GM19035 (cell line): ENCODE results near the gene USP40.

Experiments used
- ATAC-seq: cut with Tn5 transposase; IDR thresholded peaks from one replicate; pipeline ENCODE4 v1.9.1; 2021; ENCODE audit not compliant: unreplicated experiment

The USP40 gene

DNA sequence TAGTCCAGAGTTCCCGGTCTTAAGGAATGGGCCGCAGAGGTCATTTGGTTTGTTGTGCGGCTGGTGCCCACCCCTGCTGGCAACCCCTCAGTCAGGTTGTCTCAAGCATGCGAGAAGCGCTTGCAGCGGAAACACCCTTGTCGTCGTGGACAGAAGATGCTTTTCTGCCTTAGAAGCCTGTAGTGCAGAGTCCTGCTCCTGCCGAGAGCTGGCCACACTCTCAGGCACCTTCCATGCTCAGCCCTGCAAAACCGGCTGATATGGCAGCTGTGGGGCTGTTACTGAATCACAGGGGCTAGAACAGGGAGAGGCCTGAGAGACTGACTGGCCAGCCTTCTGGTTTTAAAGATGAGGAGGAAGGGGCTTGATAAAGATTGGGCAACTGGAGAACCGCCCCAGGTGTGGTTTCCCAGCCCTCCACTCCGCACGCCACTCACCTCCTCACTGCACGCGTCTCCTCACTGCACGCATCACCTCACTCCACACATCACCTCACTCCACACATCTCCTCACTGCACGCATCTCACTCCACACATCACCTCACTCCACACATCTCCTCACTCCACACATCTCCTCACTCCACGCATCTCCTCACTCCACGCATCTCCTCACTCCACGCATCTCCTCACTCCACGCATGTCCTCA lies 103.6 kb downstream of the USP40 start:
- ATAC-seq, result no peak

DNA sequence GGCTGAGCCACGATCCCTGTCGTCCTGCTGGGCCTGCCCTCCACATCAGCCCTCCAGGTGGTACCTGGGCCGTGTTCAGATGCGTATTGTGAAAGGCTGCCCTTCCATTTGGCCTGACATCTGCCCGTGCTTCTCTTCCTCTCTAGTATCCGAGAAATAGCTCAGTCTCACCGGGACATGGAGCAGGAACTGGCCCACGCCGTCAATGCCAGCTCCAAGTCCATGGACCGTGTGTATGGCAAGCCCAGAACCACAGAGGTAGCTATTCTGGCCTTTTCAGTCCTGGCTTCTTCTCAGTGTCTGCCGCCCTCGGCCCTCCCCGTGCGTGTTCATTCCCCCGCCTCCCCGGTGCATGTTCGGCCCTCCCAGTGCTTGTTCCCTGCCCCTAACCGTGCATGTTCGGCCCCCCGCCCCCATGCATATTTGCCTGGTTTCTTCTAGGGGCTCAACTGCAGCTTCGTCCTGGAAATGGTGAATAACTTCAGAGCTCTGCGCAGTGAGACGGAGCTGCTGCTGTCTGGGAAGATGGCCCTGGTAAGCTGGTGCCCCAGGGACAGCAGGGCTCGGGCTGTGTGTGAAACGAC lies 104.3 kb downstream of the USP40 start:
- ATAC-seq, result no peak

- ATAC-seq, result no peak
These were observed 105.1 kb downstream of the USP40 start for GRCh38 chr2:233461481-233461891.

GRCh38 chr2:233460726-233461441 lies 105.7 kb downstream of the USP40 start:
- ATAC-seq, result no peak

DNA sequence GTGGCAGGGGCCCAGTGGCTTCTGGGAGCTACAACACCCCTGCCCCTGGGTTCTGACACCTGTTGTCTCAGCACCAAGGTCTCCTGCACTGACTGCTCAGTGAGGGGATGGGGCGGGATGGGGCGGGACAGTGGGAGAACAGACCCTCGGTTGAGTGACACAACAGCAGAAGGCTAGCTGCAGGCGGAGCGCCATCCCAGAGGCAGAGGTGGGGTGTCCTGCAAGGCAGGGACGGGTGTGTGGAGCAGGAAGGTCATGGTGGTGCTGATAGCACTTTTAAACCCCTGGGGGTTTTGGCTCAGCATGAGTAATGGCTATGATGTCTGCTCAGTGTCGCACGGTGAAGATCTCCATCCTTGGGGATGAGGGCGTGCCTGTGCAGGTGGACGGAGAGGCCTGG lies 107.2 kb downstream of the USP40 start:
- ATAC-seq, result no peak

DNA sequence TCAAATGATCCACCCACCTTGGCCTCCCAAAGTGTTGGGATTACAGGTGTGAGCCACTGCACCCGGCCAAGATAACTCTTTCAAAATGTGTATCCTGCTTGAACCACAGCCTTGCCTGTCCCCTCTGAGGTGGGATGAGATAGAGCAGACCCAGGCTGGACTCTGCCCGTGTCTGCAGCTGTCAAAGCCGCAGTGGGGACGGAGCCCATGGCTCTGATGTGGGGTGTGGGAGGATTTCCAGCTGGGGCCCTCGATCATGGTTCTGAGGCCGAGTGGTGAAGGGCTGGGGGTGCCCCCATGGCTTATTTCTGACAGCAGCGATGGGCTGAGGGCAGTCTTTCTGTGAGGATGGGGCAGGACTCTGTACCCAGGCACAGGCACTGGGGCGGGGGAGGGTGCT lies 107.8 kb downstream of the USP40 start:
- no peak for ATAC-seq

DNA sequence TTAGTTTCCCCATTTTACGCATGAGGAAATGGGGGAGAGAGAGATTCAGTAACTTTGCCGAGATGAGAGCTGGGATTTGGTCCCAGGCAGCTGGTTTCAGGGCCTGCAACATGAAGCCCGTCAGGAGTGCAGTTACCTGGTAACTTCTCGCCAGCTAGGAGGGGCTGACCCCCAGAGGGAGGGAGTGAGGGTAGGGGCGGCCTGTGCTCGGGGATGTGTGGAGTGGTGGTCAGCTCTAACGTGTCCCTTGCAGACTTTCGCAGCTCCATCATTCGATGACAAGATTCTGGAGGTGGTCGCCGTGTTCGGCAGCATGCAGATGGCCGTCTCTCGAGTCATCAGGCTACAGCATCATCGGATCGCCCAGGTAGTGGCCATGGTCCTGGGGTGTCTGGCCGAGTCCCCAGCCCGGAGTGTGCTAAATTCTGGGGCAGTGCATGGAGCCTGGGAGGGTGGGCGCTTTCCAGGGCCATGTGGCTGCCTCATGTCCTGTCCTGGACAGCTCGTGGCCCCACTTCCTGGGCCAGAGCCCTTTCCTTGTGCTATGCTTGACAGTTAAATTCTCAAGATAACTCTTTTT lies 108.5 kb downstream of the USP40 start:
- no peak for ATAC-seq

- ATAC-seq, result no peak
These were observed 109.2 kb downstream of the USP40 start for GRCh38 chr2:233457356-233457755.

- no peak for ATAC-seq
These were observed 109.6 kb downstream of the USP40 start for GRCh38 chr2:233456934-233457333.

- ATAC-seq, result no peak
These were observed 110.5 kb downstream of the USP40 start for GRCh38 chr2:233456111-233456510.

DNA sequence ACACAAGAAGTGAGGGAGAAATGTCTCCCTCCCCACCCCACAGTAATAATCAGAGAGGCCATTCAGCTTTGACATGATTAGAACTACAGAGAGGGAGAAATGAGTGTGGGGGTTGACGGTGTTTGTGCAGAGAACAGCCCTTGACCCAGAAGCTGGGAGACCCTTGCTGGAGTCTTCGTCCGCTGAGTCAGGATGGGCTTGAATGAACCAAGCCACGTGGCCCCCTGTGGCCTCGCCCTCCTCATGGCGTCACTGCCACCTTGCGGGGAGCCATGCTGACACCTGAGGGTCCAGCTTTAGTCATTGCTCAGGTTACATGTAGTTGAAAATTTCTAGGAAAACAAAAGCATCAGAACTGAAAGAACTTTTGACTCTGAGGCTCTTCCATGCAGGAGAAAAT lies 111.1 kb downstream of the USP40 start:
- no peak for ATAC-seq

DNA sequence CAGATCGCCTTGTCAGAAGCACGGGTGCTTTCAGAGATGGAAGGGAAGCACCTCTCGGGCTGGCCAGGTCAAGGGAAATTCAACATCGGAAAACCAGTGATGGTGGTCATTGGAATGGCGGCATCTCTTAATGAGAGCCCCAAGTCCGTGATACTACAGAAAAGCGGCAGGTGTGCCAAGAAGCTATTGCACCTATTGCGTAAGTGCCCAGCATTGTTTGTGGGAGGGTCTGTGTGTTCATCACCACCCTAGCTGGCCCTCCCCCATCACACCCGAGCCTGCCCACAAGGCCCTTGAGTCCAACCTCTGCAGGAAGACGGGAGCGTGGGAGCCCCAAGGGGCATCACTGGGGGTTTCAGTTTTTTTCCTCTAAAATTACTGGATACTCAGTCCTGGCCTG lies 111.6 kb downstream of the USP40 start:
- ATAC-seq, result no peak

DNA sequence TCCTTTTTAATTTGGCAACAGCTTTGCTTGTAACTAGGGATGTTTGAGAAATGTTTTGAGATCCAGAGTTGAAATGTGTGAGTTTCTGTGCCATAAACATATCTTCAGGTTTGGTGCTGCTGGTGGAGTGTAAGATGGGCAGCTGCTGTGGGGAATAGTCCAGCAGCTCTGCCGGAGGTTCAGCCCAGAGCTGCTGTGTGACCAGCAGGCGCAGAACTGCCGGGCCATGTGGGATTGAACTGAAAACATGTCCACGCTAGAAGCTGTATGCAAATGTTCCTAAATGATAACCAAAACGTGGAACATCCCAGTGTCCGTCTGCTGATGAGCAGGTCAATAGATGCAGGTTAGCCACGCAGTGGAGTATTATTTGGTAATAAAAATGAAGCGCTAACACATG lies 112.7 kb downstream of the USP40 start:
- ATAC-seq, result no peak

- ATAC-seq, result no peak
These were observed 113.3 kb downstream of the USP40 start for GRCh38 chr2:233453111-233453915.

- ATAC-seq, result no peak
These were observed 114.6 kb downstream of the USP40 start for GRCh38 chr2:233451950-233452349.

DNA sequence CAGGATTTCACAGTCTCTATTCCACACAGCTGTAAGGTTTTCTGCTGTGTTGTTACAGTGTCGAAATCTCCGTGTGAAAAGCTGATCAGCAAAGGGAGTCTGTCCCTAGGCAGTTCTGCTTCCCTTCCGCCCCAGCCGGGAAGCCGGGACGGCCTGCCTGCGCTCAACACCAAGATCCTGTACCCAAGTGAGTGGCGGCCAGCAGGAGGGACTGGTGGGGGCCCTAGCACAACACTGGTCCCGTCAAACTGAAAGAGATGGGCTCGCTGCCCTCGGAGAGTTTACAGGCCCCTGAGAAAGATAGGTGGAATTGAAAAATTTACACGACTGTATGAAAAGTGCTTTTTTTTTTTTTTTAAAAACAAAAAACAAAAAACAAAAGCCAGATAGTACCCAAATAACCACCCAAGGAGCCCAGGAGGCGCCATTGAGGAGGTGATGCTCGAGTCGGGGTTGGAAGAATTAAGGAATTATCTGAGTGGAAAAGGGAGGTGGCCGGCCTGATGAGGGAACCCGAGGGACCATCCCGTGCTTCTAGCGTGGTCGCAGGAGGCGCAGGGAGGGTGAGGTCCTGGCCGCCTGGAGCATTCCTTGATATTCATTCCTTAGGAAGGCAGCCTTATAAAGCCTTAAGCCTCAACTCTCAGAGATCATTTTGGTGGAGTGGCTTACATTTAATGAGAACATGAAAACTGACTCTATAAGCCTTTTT lies 115.6 kb downstream of the USP40 start:
- ATAC-seq, result no peak

DNA sequence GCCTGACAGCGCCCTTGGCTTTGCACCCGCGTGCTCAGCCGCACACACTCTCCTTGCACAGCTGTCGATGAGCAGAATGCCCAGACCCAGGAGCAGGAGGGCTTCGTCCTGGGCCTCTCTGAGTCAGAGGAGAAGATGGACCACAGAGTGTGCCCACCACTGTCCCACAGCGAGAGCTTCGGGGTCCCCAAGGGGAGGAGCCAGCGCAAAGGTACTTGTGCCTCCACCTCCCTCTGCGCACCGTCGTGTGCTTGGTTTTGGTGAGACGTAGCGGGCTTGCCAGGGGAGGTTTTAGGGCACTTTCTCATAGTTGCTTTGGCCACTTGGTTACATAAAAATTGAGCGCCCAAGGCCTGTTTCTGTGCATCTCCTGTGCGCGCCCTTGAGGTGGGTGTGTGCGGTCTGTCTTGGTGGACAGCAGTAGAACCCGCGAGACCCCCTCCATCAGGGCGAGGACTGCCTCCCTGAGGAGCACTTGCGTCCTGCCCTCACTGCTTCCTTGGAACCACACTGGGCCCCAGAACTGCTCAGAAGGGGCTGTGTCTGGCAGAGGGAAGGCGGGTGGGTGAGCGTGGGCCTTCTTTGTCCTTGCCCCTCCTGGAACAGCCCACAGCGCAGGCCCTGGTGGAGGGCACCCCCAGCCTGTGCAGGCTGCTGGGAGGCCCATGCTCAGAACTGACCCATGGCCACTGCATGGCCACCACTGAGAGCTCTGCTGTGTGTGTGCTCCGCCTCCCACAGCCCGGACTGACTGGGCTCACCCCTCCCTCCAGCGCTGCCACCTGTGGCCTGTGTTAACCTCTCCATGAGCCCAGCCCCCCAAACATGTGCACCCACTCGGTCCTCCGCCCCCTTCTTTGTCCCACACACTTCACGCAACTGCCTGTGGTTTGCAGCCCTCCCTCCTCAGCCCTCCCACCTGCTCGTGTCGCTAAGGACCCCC lies 116.4 kb downstream of the USP40 start:
- no peak for ATAC-seq

DNA sequence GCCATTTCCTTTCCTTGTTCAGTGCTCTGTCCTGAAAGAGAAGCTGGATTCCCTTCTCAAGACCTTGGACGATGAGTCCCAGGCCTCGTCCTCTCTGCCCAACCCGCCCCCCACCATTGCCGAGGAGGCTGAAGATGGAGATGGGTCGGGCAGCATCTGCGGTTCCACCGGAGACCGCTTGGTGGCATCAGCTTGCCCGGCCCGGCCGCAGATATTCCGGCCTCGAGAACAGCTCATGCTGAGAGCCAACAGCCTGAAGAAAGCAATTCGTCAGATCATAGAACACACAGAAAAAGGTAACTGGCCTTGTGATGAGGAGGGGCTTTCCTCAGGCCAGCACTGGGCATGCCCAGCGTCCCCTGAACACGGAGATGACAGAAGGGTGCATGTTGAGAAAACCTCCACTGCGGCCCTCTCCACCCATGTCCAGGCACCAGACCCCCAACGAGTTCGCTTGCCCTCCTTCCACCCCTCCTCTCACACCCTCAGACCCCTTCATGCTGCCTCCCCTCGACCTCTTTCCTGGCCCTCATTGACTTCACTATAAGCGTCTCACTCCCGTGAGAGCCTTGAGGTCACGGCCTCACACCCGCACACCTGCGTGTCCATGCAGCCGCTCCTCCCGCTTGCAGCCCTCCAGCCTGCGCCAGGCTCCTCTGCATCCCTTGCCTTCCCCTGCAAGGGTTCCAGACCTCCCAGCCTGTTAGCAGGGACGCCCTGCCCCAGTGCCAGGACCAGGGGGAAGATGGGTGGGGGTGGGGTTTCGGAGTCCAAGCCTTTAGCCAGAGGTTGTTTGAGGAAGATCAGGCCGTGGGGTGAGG lies 117.3 kb downstream of the USP40 start:
- ATAC-seq, result no peak

GRCh38 chr2:233448575-233448974 lies 118.0 kb downstream of the USP40 start:
- no peak for ATAC-seq
